ENCODE data around the gene ATG101.

GRCh38 chr12:52054833-52055730 is 14.7 kb upstream of the ATG101 start:
- no peak for TF ChIP-seq POLR2A (IDR thresholded peaks at IDR 0.05)
- no peak for TF ChIP-seq CTCF (IDR thresholded peaks at IDR 0.05)
